IMR-90 (cell line): ENCODE data around the gene IQSEC1. TPM values are rescaled to one million over a fixed set of nuclear protein-coding genes. Genes with fewer than 3 reads are reported as not detected.

Experiments
- ATAC-seq: fragments of 200-7000 bp; cut with Tn5 transposase; 2 replicates; pipeline ENCODE4 v1.9.1; 2020; ENCODE audit warnings: low read depth, mild to moderate bottlenecking, moderate library complexity
- BruUV-seq: library from RNA; stranded (reverse); fragments of 400-500 nt; replicated peaks from 2 replicates; lab custom pipeline; 2021; lab: Mats Ljungman, UMichigan
- CTCF ChIA-PET: fragments of 300-600 bp; formaldehyde crosslinking; extraction: SDS; loops from one replicate; lab custom pipeline; 2021; ENCODE audit warnings: antibody characterized with exemption; lab: Yijun Ruan, JAX
- POLR2A ChIA-PET: fragments of 300-600 bp; sonication (Branson Sonifier 250); formaldehyde crosslinking; loops from one replicate; lab custom pipeline; 2022; ENCODE audit warnings: antibody characterized with exemption; ENCODE audit not compliant: unreplicated experiment; lab: Charles Lee
- DNase-seq: peaks from one replicate; pipeline ENCODE4 v3.0.0; 2013
- H2AFZ ChIP-seq: replicated peaks from 2 replicates; pipeline ENCODE3; 2013; ENCODE audit warnings: low read length, mild to moderate bottlenecking; ENCODE audit not compliant: poor library complexity
- H2AK5ac ChIP-seq: 2 replicates; pipeline ENCODE4 v1.6.1; 2013; ENCODE audit warnings: low read depth, low read length, inconsistent platforms
- H2AK9ac ChIP-seq: replicated peaks from 2 replicates; pipeline ENCODE3; 2013; ENCODE audit warnings: mild to moderate bottlenecking, low read depth, low read length, moderate library complexity; ENCODE audit not compliant: poor library complexity
- H2BK120ac ChIP-seq: 2 replicates; pipeline ENCODE4 v1.6.1; 2013; ENCODE audit warnings: low read depth, low read length, inconsistent platforms
- H2BK15ac ChIP-seq: 3 replicates; pipeline ENCODE4 v1.6.1; 2013; ENCODE audit warnings: low read depth, low read length, inconsistent platforms
- H2BK20ac ChIP-seq: 2 replicates; pipeline ENCODE4 v1.6.1; 2013; ENCODE audit warnings: low read depth, mild to moderate bottlenecking, inconsistent platforms, low read length, moderate library complexity
- H2BK5ac ChIP-seq: 2 replicates; pipeline ENCODE4 v1.6.1; 2013; ENCODE audit warnings: mild to moderate bottlenecking, low read depth, low read length, inconsistent platforms; ENCODE audit not compliant: poor library complexity, severe bottlenecking
- H3K14ac ChIP-seq: replicated peaks from 2 replicates; pipeline ENCODE4 v1.6.1; 2013; ENCODE audit warnings: low read depth, low read length, inconsistent platforms
- H3K18ac ChIP-seq: 2 replicates; pipeline ENCODE4 v1.6.1; 2013; ENCODE audit warnings: low read depth, low read length, control low read depth
- H3K23ac ChIP-seq: 2 replicates; pipeline ENCODE4 v1.6.1; 2013; ENCODE audit warnings: low read depth, low read length, inconsistent platforms
- H3K27ac ChIP-seq: 2 replicates; pipeline ENCODE4 v1.5.1; 2013; ENCODE audit warnings: mild to moderate bottlenecking, control low read depth, low read length; ENCODE audit not compliant: insufficient read depth
- H3K27me3 ChIP-seq: 2 replicates; pipeline ENCODE4 v1.6.1; 2013; ENCODE audit warnings: low read length; ENCODE audit not compliant: control insufficient read depth, insufficient read depth
- H3K36me3 ChIP-seq: 2 replicates; pipeline ENCODE4 v1.6.1; 2013; ENCODE audit warnings: low read length, mixed read lengths; ENCODE audit not compliant: control insufficient read depth, insufficient read depth
- H3K4ac ChIP-seq: 2 replicates; pipeline ENCODE4 v1.6.1; 2013; ENCODE audit warnings: low read depth, low read length, inconsistent platforms
- H3K4me1 ChIP-seq: 2 replicates; pipeline ENCODE4 v1.6.1; 2013; ENCODE audit warnings: low read length, mixed read lengths; ENCODE audit not compliant: control insufficient read depth, insufficient read depth
- H3K4me2 ChIP-seq: 2 replicates; pipeline ENCODE4 v1.6.1; 2013; ENCODE audit warnings: low read depth, mild to moderate bottlenecking, control low read depth, low read length, moderate library complexity
- H3K4me3 ChIP-seq: 2 replicates; pipeline ENCODE4 v1.5.1; 2013; ENCODE audit warnings: low read depth, mild to moderate bottlenecking, control low read depth, low read length, moderate library complexity; ENCODE audit not compliant: insufficient read depth
- H3K56ac ChIP-seq: 2 replicates; pipeline ENCODE4 v1.6.1; 2013; ENCODE audit warnings: low read length, inconsistent platforms; ENCODE audit not compliant: insufficient read depth; ENCODE audit errors: extremely low read depth
- H3K79me1 ChIP-seq, 2 experiments: 2 replicates each; pipeline ENCODE4 v1.6.1; 2013; ENCODE audit warnings: low read length in 2 of 2, inconsistent platforms in 1 of 2, low read depth in 1 of 2
- H3K9ac ChIP-seq: 2 replicates; pipeline ENCODE4 v1.6.1; 2013; ENCODE audit warnings: low read depth, low read length, control low read depth
- H3K9me1 ChIP-seq: 2 replicates; pipeline ENCODE4 v1.6.1; 2013; ENCODE audit warnings: low read length, inconsistent platforms; ENCODE audit not compliant: insufficient read depth
- H3K9me3 ChIP-seq: 2 replicates; pipeline ENCODE4 v1.6.1; 2013; ENCODE audit warnings: low read length; ENCODE audit not compliant: control insufficient read depth, insufficient read depth
- H4K20me1 ChIP-seq: 2 replicates; pipeline ENCODE4 v1.6.1; 2013; ENCODE audit warnings: low read length, inconsistent platforms; ENCODE audit not compliant: insufficient read depth
- H4K5ac ChIP-seq: 2 replicates; pipeline ENCODE4 v1.6.1; 2013; ENCODE audit warnings: mild to moderate bottlenecking, low read depth, low read length, control low read depth
- H4K8ac ChIP-seq, 2 experiments: 2 replicates each; pipeline ENCODE4 v1.6.1; 2013; ENCODE audit warnings: low read depth in 2 of 2, low read length in 2 of 2, control low read depth in 1 of 2, inconsistent platforms in 1 of 2
- H4K91ac ChIP-seq: 2 replicates; pipeline ENCODE4 v1.6.1; 2013; ENCODE audit warnings: low read depth, low read length, inconsistent platforms; ENCODE audit not compliant: insufficient read depth
- BHLHE40 ChIP-seq: fragments of 150-350 bp; IDR thresholded peaks from 2 replicates; pipeline ENCODE4 v1.6.1; 2016; ENCODE audit warnings: mild to moderate bottlenecking, low read depth, low read length
- CEBPB ChIP-seq: IDR thresholded peaks from 2 replicates; pipeline ENCODE4 v1.6.1; 2012; ENCODE audit warnings: low read depth, low read length, improper control_type of control experiment
- CTCF ChIP-seq: conservative IDR thresholded peaks from 2 replicates; pipeline ENCODE4 v1.5.1; 2012; ENCODE audit warnings: mild to moderate bottlenecking, low read depth, low read length, improper control_type of control experiment
- ELK1 ChIP-seq: fragments of 150-350 bp; IDR thresholded peaks from 2 replicates; pipeline ENCODE4 v1.6.1; 2016; ENCODE audit warnings: low read depth, mild to moderate bottlenecking, low read length, moderate library complexity, borderline replicate concordance
- MAFK ChIP-seq: IDR thresholded peaks from 2 replicates; pipeline ENCODE4 v1.6.1; 2012; ENCODE audit warnings: low read depth, low read length, improper control_type of control experiment
- MAZ ChIP-seq: IDR thresholded peaks from 2 replicates; pipeline ENCODE4 v1.6.1; 2012; ENCODE audit warnings: low read depth, mild to moderate bottlenecking, low read length, improper control_type of control experiment, moderate library complexity, borderline replicate concordance
- POLR2A ChIP-seq: IDR thresholded peaks from 2 replicates; pipeline ENCODE4 v1.6.1; 2012; ENCODE audit warnings: mild to moderate bottlenecking, low read depth, low read length
- RAD21 ChIP-seq: IDR thresholded peaks from 2 replicates; pipeline ENCODE4 v1.6.1; 2012; ENCODE audit warnings: low read length, improper control_type of control experiment
- RFX5 ChIP-seq: IDR thresholded peaks from 2 replicates; pipeline ENCODE4 v1.8.0; 2012; ENCODE audit warnings: low read depth, mild to moderate bottlenecking, low read length, moderate library complexity
- SMC3 ChIP-seq: fragments of 150-350 bp; IDR thresholded peaks from 2 replicates; pipeline ENCODE4 v1.6.1; 2016; ENCODE audit warnings: low read depth, mild to moderate bottlenecking, antibody characterized with exemption, low read length, moderate library complexity
- WGBS, 2 experiments: methylation state at CpG; one replicate each; pipeline versions ENCODE4 v1.1.5 to v1.1.7; 2013; ENCODE audit warnings: missing lambda C conversion rate in 2 of 2; ENCODE audit not compliant: insufficient read length in 1 of 2; ENCODE audit errors: extremely low coverage in 2 of 2; 5-methylcytosine and 5-hydroxymethylcytosine counted together
- dilution Hi-C: fragments of 300-500 bp; cut with HindIII; formaldehyde crosslinking; loops from one replicate; pipeline ENCODE4 v1.14.3; 2018; ENCODE audit warnings: low sequenced_read_pairs; ENCODE audit not compliant: unreplicated experiment
- in situ Hi-C: fragments of 300-500 bp; cut with MboI; formaldehyde crosslinking; loops from 3 replicates; pipeline ENCODE4 v1.14.3; 2019; ENCODE audit warnings: low sequenced_read_pairs, inconsistent platforms, mixed read lengths
- intact Hi-C: fragments of 100-400 bp; cut with micrococcal nuclease; formaldehyde crosslinking; loops from 2 replicates; pipeline ENCODE4 v1.10.0; 2022
- polyA plus RNA-seq, 3 experiments: library from polyadenylated mRNA; depleted of rRNA; stranded (reverse); fragments of >200 nt; gene quantifications; 2 replicates each; pipeline ENCODE4 v1.2.3, GENCODE V29; 2012; ENCODE audit warnings: low replicate concordance in 1 of 3
- total RNA-seq: library from RNA; depleted of rRNA; stranded (reverse); fragments of >200 nt; gene quantifications from 2 replicates; pipeline ENCODE4 v1.2.3, GENCODE V29; 2012

Gene IQSEC1
- total and polyA plus RNA-seq, 2 of the 4 experiments (the other 2 are of a cell fraction) = 5.9 to 11.9 TPM

- H4K20me1 ChIP-seq = no peaks in the 10 kb centered on the region
- ATAC-seq (no peak), DNase-seq (no peak)
- H3K9me3 ChIP-seq = no peaks in the 10 kb centered on the region
- no peak overlapping the region for H3K4me2 ChIP-seq
- H3K4me1 ChIP-seq = no peaks in the 10 kb centered on the region
- no peak overlapping the region for H2AK5ac ChIP-seq
- in situ Hi-C loops = no loop called here
- H2AFZ ChIP-seq = no peak overlapping the region
- no peak overlapping the region for H2BK5ac ChIP-seq
- no peaks in the 10 kb centered on the region for H3K79me1 ChIP-seq
- H2BK20ac ChIP-seq = no peak overlapping the region
- H4K91ac ChIP-seq = no peak overlapping the region
- TF ChIP-seq BHLHE40 (no peak), CTCF (no peak), MAZ (no peak), ELK1 (no peak), CEBPB (no peak), RFX5 (no peak), POLR2A (no peak), MAFK (no peak), RAD21 (no peak), SMC3 (no peak)
- H3K56ac ChIP-seq = no peak overlapping the region
- no peak overlapping the region for H3K4ac ChIP-seq
- no peak overlapping the region for H2BK120ac ChIP-seq
- H3K14ac ChIP-seq = no peak overlapping the region
- POLR2A ChIA-PET = no interaction called here
- CTCF ChIA-PET = no interaction called here
- dilution Hi-C loops = no loop called here
- H2BK15ac ChIP-seq = no peak overlapping the region
- H3K18ac ChIP-seq = no peak overlapping the region
- no peaks in the 10 kb centered on the region for H3K9me1 ChIP-seq
- H4K5ac ChIP-seq = no peak overlapping the region
- no TSS peak for BruUV-seq
- H3K23ac ChIP-seq = no peak overlapping the region
- no peaks in the 10 kb centered on the region for H3K36me3 ChIP-seq
- peaks cover 13% of the 10 kb centered on the region; the same call in 1 of the 2 replicates for H3K27me3 ChIP-seq
- intact Hi-C loops = no loop called here
- 0% methylated on average over 2 of the region's 14 CpGs; no CpG with 5 or more reads in 1 of the 2 experiments for WGBS, 2 experiments
- H3K4me3 ChIP-seq = no peak overlapping the region
- H4K8ac ChIP-seq = no peak overlapping the region
- H2AK9ac ChIP-seq = no peak overlapping the region
- H3K27ac ChIP-seq = no peak overlapping the region
- H3K9ac ChIP-seq = no peak overlapping the region
These were observed 41.8 kb upstream of the IQSEC1 start for GRCh38 chr3:13114811-13115575.
